Transverse colon (tissue), 4 donors: ENCODE data around the gene CHPF2. TPM values are rescaled to one million over a fixed set of nuclear protein-coding genes. Genes with fewer than 3 reads are reported as not detected.

Experiments used
- DNase-seq: peaks from one replicate; pipeline ENCODE4 v3.0.0-alpha.2; 2019
- H3K27ac ChIP-seq, 4 donors: fragments of 200-600 bp; sonication (generic); 2 replicates each; pipeline ENCODE4 v1.5.1; 2016 to 2018; ENCODE audit warnings: inconsistent platforms in 4 of 4
- H3K27me3 ChIP-seq: fragments of 200-600 bp; sonication (generic); 2 replicates; pipeline ENCODE4 v1.5.1; 2017; ENCODE audit warnings: inconsistent platforms
- H3K36me3 ChIP-seq, 4 donors: fragments of 200-600 bp; sonication (generic); 2 replicates each; pipeline ENCODE4 v1.5.1; 2017 to 2019; ENCODE audit warnings: inconsistent platforms in 4 of 4
- H3K4me1 ChIP-seq, 4 donors: fragments of 200-600 bp; sonication (generic); 2 replicates each; pipeline ENCODE4 v1.5.1; 2017 to 2020; ENCODE audit warnings: inconsistent platforms in 4 of 4
- H3K4me3 ChIP-seq, 4 donors: fragments of 200-600 bp; sonication (generic); 1 replicate in 1 of 4; 2 replicates in 3 of 4; pipeline versions ENCODE4 v1.5.1 to v1.6.1; 2017 to 2019; ENCODE audit warnings: inconsistent platforms in 4 of 4
- H3K9me3 ChIP-seq, 2 donors: fragments of 200-600 bp; sonication (generic); 2 replicates each; pipeline ENCODE4 v1.5.1; 2017 to 2019; ENCODE audit warnings: inconsistent platforms in 2 of 2
- EP300 ChIP-seq: sonication (generic); formaldehyde crosslinking; IDR thresholded peaks from one replicate; pipeline ENCODE4 v1.6.1; 2017; ENCODE audit warnings: antibody characterized with exemption, low read depth
- POLR2A ChIP-seq: fragments of 450-650 bp; IDR thresholded peaks from one replicate; pipeline ENCODE4 v1.6.1; 2016; ENCODE audit warnings: antibody characterized with exemption, mild to moderate bottlenecking, moderate library complexity
- POLR2AphosphoS5 ChIP-seq, 3 donors: sonication (generic); formaldehyde crosslinking; IDR thresholded peaks; one replicate each; pipeline ENCODE4 v1.6.1; 2016; ENCODE audit warnings: antibody characterized with exemption in 3 of 3
- WGBS, 2 donors: methylation state at CpG; one replicate each; pipeline ENCODE4 v1.1.5; 2018; ENCODE audit warnings: low coverage in 1 of 2; 5-methylcytosine and 5-hydroxymethylcytosine counted together
- in situ Hi-C, 4 donors: fragments of 200-750 bp; cut with MboI; loops; one replicate each; pipeline versions ENCODE4 v1.15.0 to v1.15.1; 2017; ENCODE audit warnings: low sequenced_read_pairs in 3 of 4, low pct_ligation_motif_present in 1 of 4, low pct_unique_long_range_greater_than_20kb in 1 of 4
- intact Hi-C: fragments of 100-400 bp; cut with DNase I; formaldehyde crosslinking; loops from one replicate; pipeline ENCODE4 v1.15.1; 2023; ENCODE audit warnings: low total_unique reads
- total RNA-seq, 4 donors: library from RNA; depleted of rRNA; stranded (reverse); fragments of >200 nt; gene quantifications; one replicate each; pipeline ENCODE4 v1.1.0, GENCODE V29; 2016
- TF ChIP-seq, protein P1 (sequence below), 5 experiments: fragments of 200-600 bp in 3 of 5; fragments of 450-650 bp in 2 of 5; sonication (generic) in 3 of 5; IDR thresholded peaks; 1 replicate in 2 of 5; 2 replicates in 3 of 5; pipeline ENCODE4 v1.5.1; 2016 to 2017; ENCODE audit warnings: antibody characterized with exemption in 5 of 5, inconsistent platforms in 3 of 5, mild to moderate bottlenecking in 2 of 5, moderate library complexity in 1 of 5

Gene CHPF2
- total RNA-seq, 4 donors from 2014 or later: 48.4 to 104 (median 50.9) TPM

DNA sequence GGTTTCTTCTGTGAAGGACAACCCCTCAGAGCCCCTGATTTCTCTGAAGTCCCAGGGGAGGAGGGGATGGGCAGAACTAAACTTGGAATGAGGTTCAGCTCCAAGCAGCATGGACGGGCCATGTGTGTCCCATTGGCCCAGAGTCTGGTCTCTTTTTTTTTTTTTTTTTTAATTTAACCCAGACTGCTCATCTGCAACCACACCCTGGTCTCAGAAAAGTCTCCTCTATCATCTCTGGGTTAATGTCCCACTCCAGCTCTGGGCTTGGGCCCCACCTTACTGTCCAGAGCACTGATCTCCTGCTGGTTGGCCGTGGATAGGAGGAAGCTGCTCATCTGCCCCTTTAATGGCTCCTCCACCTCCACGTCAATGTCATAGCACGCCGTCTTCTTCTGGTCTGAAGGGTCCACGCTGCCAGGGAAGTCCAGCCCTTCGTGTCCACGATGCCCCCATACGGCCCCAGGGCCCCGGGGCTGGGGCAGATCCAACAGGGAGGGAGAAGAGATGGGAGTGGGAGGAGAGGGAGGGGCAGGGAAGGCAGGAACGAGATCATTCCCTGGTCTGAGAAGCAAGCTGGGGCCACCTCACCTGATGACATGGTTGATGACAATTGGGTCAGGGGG is 7.7 kb downstream of the CHPF2 start:
- DNase-seq: no peak
- in situ Hi-C loops (no loop called here), intact Hi-C loops (no loop called here)
- Histone ChIP-seq H3K36me3 (peaks cover 0 to 27% (median 4%) of the 10 kb centered on the region in 4 donors), H3K4me1 (peaks cover 7 to 18% (median 10%) of the 10 kb centered on the region in 4 donors), H3K4me3 (no peak overlapping the region), H3K27ac (no peak overlapping the region), H3K9me3 (no peaks in the 10 kb centered on the region), H3K27me3 (peaks cover 14% of the 10 kb centered on the region)
- TF ChIP-seq EP300 (no peak), POLR2AphosphoS5 (IDR thresholded peaks at IDR 0.05) (no peak), POLR2A (no peak)
- TF ChIP-seq, protein P1, sequence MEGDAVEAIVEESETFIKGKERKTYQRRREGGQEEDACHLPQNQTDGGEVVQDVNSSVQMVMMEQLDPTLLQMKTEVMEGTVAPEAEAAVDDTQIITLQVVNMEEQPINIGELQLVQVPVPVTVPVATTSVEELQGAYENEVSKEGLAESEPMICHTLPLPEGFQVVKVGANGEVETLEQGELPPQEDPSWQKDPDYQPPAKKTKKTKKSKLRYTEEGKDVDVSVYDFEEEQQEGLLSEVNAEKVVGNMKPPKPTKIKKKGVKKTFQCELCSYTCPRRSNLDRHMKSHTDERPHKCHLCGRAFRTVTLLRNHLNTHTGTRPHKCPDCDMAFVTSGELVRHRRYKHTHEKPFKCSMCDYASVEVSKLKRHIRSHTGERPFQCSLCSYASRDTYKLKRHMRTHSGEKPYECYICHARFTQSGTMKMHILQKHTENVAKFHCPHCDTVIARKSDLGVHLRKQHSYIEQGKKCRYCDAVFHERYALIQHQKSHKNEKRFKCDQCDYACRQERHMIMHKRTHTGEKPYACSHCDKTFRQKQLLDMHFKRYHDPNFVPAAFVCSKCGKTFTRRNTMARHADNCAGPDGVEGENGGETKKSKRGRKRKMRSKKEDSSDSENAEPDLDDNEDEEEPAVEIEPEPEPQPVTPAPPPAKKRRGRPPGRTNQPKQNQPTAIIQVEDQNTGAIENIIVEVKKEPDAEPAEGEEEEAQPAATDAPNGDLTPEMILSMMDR (IDR thresholded peaks at IDR 0.05): no peak
- WGBS, 2 donors: 75 to 86% methylated on average over 1 to 11 of the region's 11 CpGs

GRCh38 chr7:151240536-151240935 is 8.3 kb downstream of the CHPF2 start:
- DNase-seq: no peak
- Histone ChIP-seq H3K4me3 (no peak overlapping the region), H3K27ac (no peak overlapping the region), H3K36me3 (peaks cover 0 to 22% (median 4%) of the 10 kb centered on the region in 4 donors), H3K4me1 (peaks cover 10 to 24% (median 15%) of the 10 kb centered on the region in 4 donors), H3K27me3 (peaks cover 20% of the 10 kb centered on the region), H3K9me3 (no peaks in the 10 kb centered on the region)
- intact Hi-C loops (no loop called here), in situ Hi-C loops (no loop called here)
- TF ChIP-seq EP300 (no peak), POLR2AphosphoS5 (IDR thresholded peaks at IDR 0.05) (no peak), POLR2A (no peak)
- TF ChIP-seq, protein P1 (IDR thresholded peaks at IDR 0.05): no peak
- 82 to 86% methylated on average over 1 to 4 of the region's 4 CpGs for WGBS, 2 donors

- Histone ChIP-seq H3K9me3 (no peaks in the 10 kb centered on the region), H3K4me3 (no peak overlapping the region), H3K27ac (no peak overlapping the region), H3K4me1 (peaks cover 10 to 28% (median 21%) of the 10 kb centered on the region in 4 donors), H3K36me3 (peaks cover 0 to 16% (median 4%) of the 10 kb centered on the region in 4 donors), H3K27me3 (peaks cover 26% of the 10 kb centered on the region)
- DNase-seq: no peak
- in situ Hi-C loops: no loop called here
- intact Hi-C loops: no loop called here
- WGBS, 2 donors: 90% methylated on average over 7 of the region's 7 CpGs; no CpG with 5 or more reads in 1 of the 2 donors
- TF ChIP-seq, protein P1 (IDR thresholded peaks at IDR 0.05): no peak
- TF ChIP-seq EP300 (no peak), POLR2A (no peak), POLR2AphosphoS5 (IDR thresholded peaks at IDR 0.05) (no peak)
Measured at GRCh38 chr7:151240942-151241754, 8.9 kb downstream of the CHPF2 start.

GRCh38 chr7:151241755-151242096 is 9.4 kb downstream of the CHPF2 start:
- H3K4me1 ChIP-seq: peaks cover 10 to 30% (median 23%) of the 10 kb centered on the region in 4 donors
- no peak for DNase-seq
- in situ Hi-C loops: no loop called here
- no peak overlapping the region for H3K27ac ChIP-seq
- H3K4me3 ChIP-seq: no peak overlapping the region
- H3K27me3 ChIP-seq: peaks cover 32% of the 10 kb centered on the region
- intact Hi-C loops: no loop called here
- TF ChIP-seq EP300 (no peak), POLR2A (no peak), POLR2AphosphoS5 (IDR thresholded peaks at IDR 0.05) (no peak)
- TF ChIP-seq, protein P1 (IDR thresholded peaks at IDR 0.05): no peak
- H3K36me3 ChIP-seq: peaks cover 0 to 11% (median 4%) of the 10 kb centered on the region in 4 donors
- 82% methylated on average over 9 of the region's 9 CpGs; no CpG with 5 or more reads in 1 of the 2 donors for WGBS, 2 donors
- no peaks in the 10 kb centered on the region for H3K9me3 ChIP-seq
